Transverse colon (tissue), 4 donors: ENCODE measurements around the gene KCP. TPM values are rescaled to one million over a fixed set of nuclear protein-coding genes. Genes with fewer than 3 reads are reported as not detected.

ENCODE experiments used
- DNase-seq: peaks from one replicate; pipeline ENCODE4 v3.0.0-alpha.2; 2019
- H3K27ac ChIP-seq, 4 donors: fragments of 200-600 bp; sonication (generic); 2 replicates each; pipeline ENCODE4 v1.5.1; 2016 to 2018; ENCODE audit warnings: inconsistent platforms in 4 of 4
- H3K27me3 ChIP-seq: fragments of 200-600 bp; sonication (generic); 2 replicates; pipeline ENCODE4 v1.5.1; 2017; ENCODE audit warnings: inconsistent platforms
- H3K36me3 ChIP-seq, 4 donors: fragments of 200-600 bp; sonication (generic); 2 replicates each; pipeline ENCODE4 v1.5.1; 2017 to 2019; ENCODE audit warnings: inconsistent platforms in 4 of 4
- H3K4me1 ChIP-seq, 4 donors: fragments of 200-600 bp; sonication (generic); 2 replicates each; pipeline ENCODE4 v1.5.1; 2017 to 2020; ENCODE audit warnings: inconsistent platforms in 4 of 4
- H3K4me3 ChIP-seq, 4 donors: fragments of 200-600 bp; sonication (generic); 1 replicate in 1 of 4; 2 replicates in 3 of 4; pipeline versions ENCODE4 v1.5.1 to v1.6.1; 2017 to 2019; ENCODE audit warnings: inconsistent platforms in 4 of 4
- H3K9me3 ChIP-seq, 2 donors: fragments of 200-600 bp; sonication (generic); 2 replicates each; pipeline ENCODE4 v1.5.1; 2017 to 2019; ENCODE audit warnings: inconsistent platforms in 2 of 2
- CTCF ChIP-seq, 5 experiments: fragments of 200-600 bp in 3 of 5; fragments of 450-650 bp in 2 of 5; sonication (generic) in 3 of 5; IDR thresholded peaks; 1 replicate in 2 of 5; 2 replicates in 3 of 5; pipeline ENCODE4 v1.5.1; 2016 to 2017; ENCODE audit warnings: antibody characterized with exemption in 5 of 5, inconsistent platforms in 3 of 5, mild to moderate bottlenecking in 2 of 5, moderate library complexity in 1 of 5
- EP300 ChIP-seq: sonication (generic); formaldehyde crosslinking; IDR thresholded peaks from one replicate; pipeline ENCODE4 v1.6.1; 2017; ENCODE audit warnings: antibody characterized with exemption, low read depth
- POLR2A ChIP-seq: fragments of 450-650 bp; IDR thresholded peaks from one replicate; pipeline ENCODE4 v1.6.1; 2016; ENCODE audit warnings: antibody characterized with exemption, mild to moderate bottlenecking, moderate library complexity
- POLR2AphosphoS5 ChIP-seq, 3 donors: sonication (generic); formaldehyde crosslinking; IDR thresholded peaks; one replicate each; pipeline ENCODE4 v1.6.1; 2016; ENCODE audit warnings: antibody characterized with exemption in 3 of 3
- WGBS, 2 donors: methylation state at CpG; one replicate each; pipeline ENCODE4 v1.1.5; 2018; ENCODE audit warnings: low coverage in 1 of 2; 5-methylcytosine and 5-hydroxymethylcytosine counted together
- in situ Hi-C, 4 donors: fragments of 200-750 bp; cut with MboI; loops; one replicate each; pipeline versions ENCODE4 v1.15.0 to v1.15.1; 2017; ENCODE audit warnings: low sequenced_read_pairs in 3 of 4, low pct_ligation_motif_present in 1 of 4, low pct_unique_long_range_greater_than_20kb in 1 of 4
- intact Hi-C: fragments of 100-400 bp; cut with DNase I; formaldehyde crosslinking; loops from one replicate; pipeline ENCODE4 v1.15.1; 2023; ENCODE audit warnings: low total_unique reads
- total RNA-seq, 4 donors: library from RNA; depleted of rRNA; stranded (reverse); fragments of >200 nt; gene quantifications; one replicate each; pipeline ENCODE4 v1.1.0, GENCODE V29; 2016

KCP gene
- total RNA-seq, 4 donors from 2014 or later = 0.32 to 0.75 (median 0.68) TPM; not detected in 1

- TF ChIP-seq POLR2AphosphoS5 (IDR thresholded peaks at IDR 0.05) (no peak), EP300 (no peak), POLR2A (no peak), CTCF (IDR thresholded peaks at IDR 0.05) (no peak)
- no peak for DNase-seq
- intact Hi-C loops (no loop called here), in situ Hi-C loops (loop anchor here in 2 of 4 donors (25.0 kb wide), 2 partner anchors 96 to 254 kb away; no protein-coding TSS in a partner anchor)
- Histone ChIP-seq H3K4me1 (peaks cover 8 to 38% (median 30%) of the 10 kb centered on the region in 4 donors), H3K9me3 (no peaks in the 10 kb centered on the region), H3K27ac (no peak overlapping the region), H3K27me3 (no peaks in the 10 kb centered on the region), H3K36me3 (peaks cover 0 to 5% (median 0%) of the 10 kb centered on the region in 4 donors), H3K4me3 (no peak overlapping the region)
- WGBS, 2 donors = 98% methylated on average over 27 of the region's 27 CpGs; no CpG with 5 or more reads in 1 of the 2 donors
Measured at GRCh38 chr7:128865996-128866877, 44.3 kb downstream of the KCP start.

- Histone ChIP-seq H3K27ac (no peak overlapping the region), H3K9me3 (no peaks in the 10 kb centered on the region), H3K4me3 (no peak overlapping the region), H3K27me3 (no peaks in the 10 kb centered on the region), H3K36me3 (peaks cover 0 to 5% (median 0%) of the 10 kb centered on the region in 4 donors), H3K4me1 (peaks cover 8 to 38% (median 30%) of the 10 kb centered on the region in 4 donors)
- TF ChIP-seq CTCF (IDR thresholded peaks at IDR 0.05) (no peak), POLR2A (no peak), EP300 (no peak), POLR2AphosphoS5 (IDR thresholded peaks at IDR 0.05) (no peak)
- in situ Hi-C loops (loop anchor here in 2 of 4 donors (25.0 kb wide), 2 partner anchors 97 to 253 kb away; no protein-coding TSS in a partner anchor), intact Hi-C loops (no loop called here)
- 71 to 94% methylated on average over 1 to 12 of the region's 12 CpGs for WGBS, 2 donors
- no peak for DNase-seq
Measured at GRCh38 chr7:128865303-128865702, 45.2 kb downstream of the KCP start.

DNA sequence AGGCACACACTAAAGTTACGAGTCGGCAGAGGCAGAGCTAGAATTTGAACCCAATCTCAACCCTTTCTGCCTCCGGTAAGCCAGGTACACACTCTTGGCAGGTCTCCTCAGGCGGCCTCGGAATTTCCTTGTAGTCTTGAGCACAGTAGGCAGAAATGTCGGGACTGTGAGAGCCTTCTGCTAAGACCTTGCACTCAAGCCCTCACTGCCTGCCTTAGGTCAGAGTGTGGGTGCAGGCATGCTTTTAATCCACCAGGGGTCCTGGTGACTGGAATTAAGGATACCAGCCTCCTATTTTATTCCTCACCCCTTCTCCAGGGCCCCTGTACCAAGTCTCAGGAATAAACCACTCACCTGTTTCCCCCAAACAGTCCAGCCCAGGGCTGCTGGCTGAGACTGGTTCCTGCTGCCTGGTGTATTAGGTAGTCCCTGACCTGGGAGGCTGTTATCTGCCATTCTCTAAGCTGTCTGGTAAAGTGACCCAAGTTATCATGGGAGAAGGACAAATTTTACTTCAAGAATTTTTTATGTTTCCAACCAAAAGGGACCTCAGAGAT is 47.0 kb downstream of the KCP start:
- intact Hi-C loops = no loop called here
- no peaks in the 10 kb centered on the region for H3K9me3 ChIP-seq
- H3K27me3 ChIP-seq = no peaks in the 10 kb centered on the region
- H3K4me3 ChIP-seq = peak overlapping the region; percentile 50 to 88 (median 74)
- in situ Hi-C loops = loop anchor here in 2 of 4 donors (25.0 kb wide), 2 partner anchors 99 to 251 kb away; no protein-coding TSS in a partner anchor
- peak overlapping the region; percentile 79 to 88 (median 88) for H3K27ac ChIP-seq
- peaks cover 2 to 36% (median 16%) of the 10 kb centered on the region in 4 donors for H3K4me1 ChIP-seq
- WGBS, 2 donors = 0% methylated on average over 6 of the region's 6 CpGs; no CpG with 5 or more reads in 1 of the 2 donors
- DNase-seq = peak; percentile 45
- TF ChIP-seq CTCF (IDR thresholded peaks at IDR 0.05) (peak; percentile 39 to 63 (median 56)), EP300 (no peak), POLR2AphosphoS5 (IDR thresholded peaks at IDR 0.05) (no peak), POLR2A (no peak)
- peaks cover 0 to 5% (median 0%) of the 10 kb centered on the region in 4 donors for H3K36me3 ChIP-seq
